ENCODE results near the gene TP53INP2. TPM values are rescaled to one million over a fixed set of nuclear protein-coding genes. Genes with fewer than 3 reads are reported as not detected.
"Not testable (repeated sequence)": the region's sequence is repeated elsewhere in the genome, so short reads cannot be mapped to it uniquely, and the experiment has no call there.

The TP53INP2 gene
- total and polyA plus RNA-seq, 2 of the 4 experiments (the other 2 are of a cell fraction) = 1.3 to 7.4 TPM

GRCh38 chr20:34717230-34718095 is 13.3 kb downstream of the TP53INP2 start (continued):
- no peak for TF ChIP-seq MAZ (IDR thresholded peaks at IDR 0.05; ENCODE audit: borderline replicate concordance, low read depth, low read length)

DNA sequence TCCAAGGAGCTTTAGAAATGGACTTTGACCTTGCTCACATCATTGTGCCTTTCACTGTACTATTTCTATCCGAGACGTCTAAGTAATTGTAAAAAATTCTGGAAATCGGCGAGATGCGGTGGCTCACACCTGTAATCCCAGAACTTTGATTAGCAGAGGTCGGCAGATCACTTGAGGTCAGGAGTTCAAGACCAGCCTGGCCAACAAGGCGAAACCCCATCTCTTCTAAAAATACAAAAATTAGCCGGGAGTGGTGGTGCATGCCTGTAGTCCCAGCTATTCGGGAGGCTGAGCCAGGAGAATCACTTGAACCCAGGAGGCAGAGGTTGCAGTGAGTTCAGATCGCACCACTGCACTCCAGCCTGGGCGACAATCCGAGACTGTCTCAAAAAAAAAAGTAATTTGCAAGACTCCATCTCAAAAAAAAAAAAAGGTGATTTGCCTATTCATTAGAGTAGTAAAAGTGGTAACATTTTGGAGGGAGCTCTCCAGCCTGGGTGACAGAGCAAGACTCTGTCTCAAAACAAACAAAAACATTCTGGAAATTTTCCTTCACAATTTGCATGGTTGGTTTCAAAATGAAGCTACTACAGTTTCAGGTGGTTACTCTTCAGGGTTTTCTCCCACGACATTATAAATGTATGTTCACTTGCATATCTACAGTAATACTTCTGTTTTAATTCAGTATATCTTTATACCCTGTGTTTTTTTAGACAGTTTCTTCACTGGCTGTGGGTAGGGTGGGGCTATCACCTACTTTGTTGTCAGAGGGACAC is 15.3 kb downstream of the TP53INP2 start:
- H2BK5ac ChIP-seq (ENCODE audit: low read depth, low read length, poor library complexity, severe bottlenecking); POLR2A ChIA-PET (ENCODE audit: unreplicated experiment); H3K9me3 ChIP-seq (ENCODE audit: control insufficient read depth, insufficient read depth, low read length); H3K27ac ChIP-seq (ENCODE audit: insufficient read depth, low read length); H3K14ac ChIP-seq (replicated peaks; ENCODE audit: low read depth, low read length); H3K4me1 ChIP-seq (ENCODE audit: control insufficient read depth, insufficient read depth, low read length); H4K91ac ChIP-seq (ENCODE audit: insufficient read depth, low read depth, low read length); dilution Hi-C loops (cut with HindIII; ENCODE audit: low sequenced_read_pairs, unreplicated experiment); H4K8ac ChIP-seq (ENCODE audit: low read depth in 2 of 2, low read length in 2 of 2); H3K4ac ChIP-seq (ENCODE audit: low read depth, low read length); H3K4me3 ChIP-seq (ENCODE audit: insufficient read depth, low read depth, low read length); DNase-seq; H2BK15ac ChIP-seq (ENCODE audit: low read depth, low read length); intact Hi-C loops (cut with micrococcal nuclease); H4K5ac ChIP-seq (ENCODE audit: low read depth, low read length); H3K9ac ChIP-seq (ENCODE audit: low read depth, low read length); H3K18ac ChIP-seq (ENCODE audit: low read depth, low read length); CTCF ChIA-PET; H2BK20ac ChIP-seq (ENCODE audit: low read depth, low read length); BruUV-seq (replicated peaks); H3K56ac ChIP-seq (ENCODE audit: extremely low read depth, insufficient read depth, low read length); H3K27me3 ChIP-seq (ENCODE audit: control insufficient read depth, insufficient read depth, low read length); H2AK9ac ChIP-seq (replicated peaks; ENCODE audit: low read depth, low read length, poor library complexity); H3K4me2 ChIP-seq (ENCODE audit: low read depth, low read length); H4K20me1 ChIP-seq (ENCODE audit: insufficient read depth, low read length); H3K23ac ChIP-seq (ENCODE audit: low read depth, low read length); ATAC-seq (ENCODE audit: low read depth); H2AK5ac ChIP-seq (ENCODE audit: low read depth, low read length); H2BK120ac ChIP-seq (ENCODE audit: low read depth, low read length); H2AFZ ChIP-seq (replicated peaks; ENCODE audit: low read length, poor library complexity): not testable (repeated sequence)
- in situ Hi-C loops (cut with MboI; ENCODE audit: low sequenced_read_pairs) = loop anchor here (10.0 kb wide), 1 partner anchor 415 kb away; the partner anchor contains the start of gene AHCY
- Histone ChIP-seq H3K36me3 (ENCODE audit: control insufficient read depth, insufficient read depth, low read length) (peaks cover 20% of the 10 kb centered on the region), H3K79me1 (ENCODE audit: low read depth in 1 of 2, low read length in 2 of 2) (peaks cover 0 to 28% of the 10 kb centered on the region in 2 experiments; a peak in 2 of 4 replicates), H3K9me1 (ENCODE audit: insufficient read depth, low read length) (peaks cover 20% of the 10 kb centered on the region)
- 100% methylated on average over 3 of the region's 13 CpGs; no CpG with 5 or more reads in 1 of the 2 experiments for WGBS, 2 experiments (ENCODE audit: extremely low coverage in 2 of 2, insufficient read length in 1 of 2)
